OCI-M2 (cell line): ENCODE results near the gene TEX51.

Experiments
- DNase-seq: peaks from one replicate; lab custom pipeline; 2025; ENCODE audit not compliant: unreplicated experiment; lab: John Stamatoyannopoulos, UW

Gene TEX51

GRCh38 chr2:126946318-126947102 is 47.8 kb downstream of the TEX51 start:
- DNase-seq: no peak

GRCh38 chr2:126947103-126947429 is 48.4 kb downstream of the TEX51 start:
- no peak for DNase-seq

GRCh38 chr2:126949775-126950174 is 51.1 kb downstream of the TEX51 start:
- DNase-seq: no peak

GRCh38 chr2:126950504-126950903 is 51.8 kb downstream of the TEX51 start:
- DNase-seq: no peak
